Ishikawa (cell line): ENCODE measurements around the gene NOTCH1.

Experiments
- EGR1 ChIP-seq: IDR thresholded peaks from 2 replicates; pipeline ENCODE4 v1.6.1; 2012
- EP300 ChIP-seq: IDR thresholded peaks from 2 replicates; pipeline ENCODE4 v1.6.1; 2012; ENCODE audit warnings: borderline replicate concordance
- MAX ChIP-seq: IDR thresholded peaks from 2 replicates; pipeline ENCODE4 v1.6.1; 2012
- RAD21 ChIP-seq: IDR thresholded peaks from 2 replicates; pipeline ENCODE4 v1.6.1; 2012; ENCODE audit warnings: low read depth

- no peak for TF ChIP-seq EGR1
- peak; percentile 44; the same call in 1 of the 2 replicates for TF ChIP-seq MAX
- TF ChIP-seq RAD21 = no peak
- TF ChIP-seq EP300 = no peak
Observed at GRCh38 chr9:136584934-136585333, 39.1 kb upstream of the NOTCH1 start.
